Measurements from ENCODE around the gene GPALPP1.

- TF ChIP-seq, protein P1, sequence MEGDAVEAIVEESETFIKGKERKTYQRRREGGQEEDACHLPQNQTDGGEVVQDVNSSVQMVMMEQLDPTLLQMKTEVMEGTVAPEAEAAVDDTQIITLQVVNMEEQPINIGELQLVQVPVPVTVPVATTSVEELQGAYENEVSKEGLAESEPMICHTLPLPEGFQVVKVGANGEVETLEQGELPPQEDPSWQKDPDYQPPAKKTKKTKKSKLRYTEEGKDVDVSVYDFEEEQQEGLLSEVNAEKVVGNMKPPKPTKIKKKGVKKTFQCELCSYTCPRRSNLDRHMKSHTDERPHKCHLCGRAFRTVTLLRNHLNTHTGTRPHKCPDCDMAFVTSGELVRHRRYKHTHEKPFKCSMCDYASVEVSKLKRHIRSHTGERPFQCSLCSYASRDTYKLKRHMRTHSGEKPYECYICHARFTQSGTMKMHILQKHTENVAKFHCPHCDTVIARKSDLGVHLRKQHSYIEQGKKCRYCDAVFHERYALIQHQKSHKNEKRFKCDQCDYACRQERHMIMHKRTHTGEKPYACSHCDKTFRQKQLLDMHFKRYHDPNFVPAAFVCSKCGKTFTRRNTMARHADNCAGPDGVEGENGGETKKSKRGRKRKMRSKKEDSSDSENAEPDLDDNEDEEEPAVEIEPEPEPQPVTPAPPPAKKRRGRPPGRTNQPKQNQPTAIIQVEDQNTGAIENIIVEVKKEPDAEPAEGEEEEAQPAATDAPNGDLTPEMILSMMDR (IDR thresholded peaks at IDR 0.05) = no peak
- TF ChIP-seq EP300 (IDR thresholded peaks at IDR 0.05) = no peak
- TF ChIP-seq POLR2A (IDR thresholded peaks at IDR 0.05) = no peak
- no peak for TF ChIP-seq POLR2AphosphoS5 (IDR thresholded peaks at IDR 0.05)
These were observed 26.0 kb downstream of the GPALPP1 start for GRCh38 chr13:45015300-45015699.

Data from stomach (tissue), 4 donors.